ENCODE results near the gene CXCR5.

Gene CXCR5

GRCh38 chr11:118898400-118899295 lies 15.0 kb downstream of the CXCR5 start:
- TF ChIP-seq POLR2A (IDR thresholded peaks at IDR 0.05; ENCODE audit: low read length) = no peak
- TF ChIP-seq GATA1 (IDR thresholded peaks at IDR 0.05; ENCODE audit: low read depth, low read length) = no peak
- no peak for DNase-seq

- no peak for DNase-seq
- no peak for TF ChIP-seq GATA1 (IDR thresholded peaks at IDR 0.05; ENCODE audit: low read depth, low read length)
- TF ChIP-seq POLR2A (IDR thresholded peaks at IDR 0.05; ENCODE audit: low read length) = no peak
Measured at GRCh38 chr11:118899296-118899688, 15.6 kb downstream of the CXCR5 start.

- no peak for DNase-seq
- TF ChIP-seq POLR2A (IDR thresholded peaks at IDR 0.05; ENCODE audit: low read length) (no peak), GATA1 (IDR thresholded peaks at IDR 0.05; ENCODE audit: low read depth, low read length) (no peak)
Measured at GRCh38 chr11:118899706-118900360, 16.1 kb downstream of the CXCR5 start.

DNA sequence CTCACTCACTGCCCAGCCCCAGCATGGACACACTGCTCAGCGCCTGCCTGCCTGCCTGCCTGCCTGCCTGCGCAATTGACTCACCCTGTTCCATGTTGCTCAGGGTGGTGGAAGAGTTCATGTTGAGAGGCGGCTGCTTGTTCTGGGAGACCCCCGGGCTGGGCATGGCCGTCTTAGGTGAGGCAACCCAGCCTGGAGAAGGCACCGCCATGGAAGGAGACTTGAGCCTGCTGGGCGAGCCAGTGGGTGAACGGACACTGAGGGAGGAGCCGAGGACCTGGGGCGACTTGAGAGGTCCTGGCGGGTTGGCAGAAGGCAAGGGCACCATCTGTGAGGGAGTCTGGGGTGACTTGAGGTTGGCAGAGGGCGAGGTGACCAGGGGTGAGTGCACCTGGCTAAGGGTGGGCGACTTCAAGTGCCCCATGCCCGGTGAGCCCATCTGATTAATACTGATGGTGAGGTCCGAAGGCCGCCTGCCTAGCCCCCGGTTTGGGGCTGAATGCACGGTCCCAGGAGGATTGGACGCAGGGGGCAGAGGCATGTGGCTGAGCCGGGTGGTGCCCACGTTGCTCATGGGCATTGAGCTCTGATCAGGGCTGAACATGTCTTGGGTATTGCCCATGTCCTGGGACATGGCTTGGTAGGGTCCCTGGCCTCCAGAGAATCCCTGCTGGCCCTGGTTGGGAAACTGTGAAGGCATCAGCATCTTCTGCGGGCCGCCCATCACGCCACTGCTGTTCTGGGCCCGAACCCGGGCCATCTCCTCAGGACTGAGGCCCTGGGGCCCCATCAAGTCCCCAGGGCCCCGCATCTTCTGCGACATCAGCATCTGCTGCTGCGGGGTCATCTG lies 17.1 kb downstream of the CXCR5 start:
- no peak for DNase-seq
- TF ChIP-seq GATA1 (IDR thresholded peaks at IDR 0.05; ENCODE audit: low read depth, low read length) (no peak), POLR2A (IDR thresholded peaks at IDR 0.05; ENCODE audit: low read length) (no peak)

DNA sequence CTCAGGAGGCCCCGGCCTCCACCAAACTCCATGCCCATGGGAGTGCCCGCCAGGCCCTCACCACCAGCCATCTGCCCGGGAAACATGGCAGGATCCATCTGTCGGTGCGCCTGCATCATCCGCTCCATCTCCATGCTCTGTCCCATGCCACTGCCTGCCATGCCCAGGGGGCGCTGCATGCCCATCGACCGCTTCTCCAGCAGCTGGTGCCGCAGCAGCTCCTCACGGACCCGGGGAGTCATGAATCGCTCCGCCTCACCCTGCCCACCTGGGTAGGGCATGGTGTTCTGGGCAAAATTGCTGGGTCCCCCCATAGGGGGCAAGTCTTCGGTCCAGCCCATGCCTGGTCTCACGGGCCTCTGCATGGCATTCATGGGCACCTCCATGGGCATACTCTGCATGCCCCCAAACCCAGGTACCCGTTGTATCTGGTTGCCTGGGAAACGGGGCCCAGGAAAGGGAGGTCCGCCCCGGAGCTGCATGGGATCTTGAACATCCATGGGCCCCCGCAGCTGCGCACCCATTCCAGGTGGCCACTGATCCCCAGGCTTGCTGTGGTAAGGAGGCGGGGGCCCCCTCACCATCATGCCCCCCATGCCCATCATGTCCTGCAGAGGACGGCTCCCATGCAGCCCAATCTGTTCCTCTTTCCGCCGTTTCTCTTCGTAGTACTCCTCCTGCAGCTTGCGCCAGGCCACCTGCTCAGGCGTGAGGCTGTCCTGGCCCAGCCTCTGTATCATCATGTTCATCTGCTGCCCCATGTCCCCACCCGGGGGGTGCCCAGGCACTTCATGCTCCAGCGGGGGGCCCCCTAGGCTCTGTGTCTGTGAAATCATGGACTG lies 18.0 kb downstream of the CXCR5 start:
- TF ChIP-seq GATA1 (IDR thresholded peaks at IDR 0.05; ENCODE audit: low read depth, low read length) (no peak), POLR2A (IDR thresholded peaks at IDR 0.05; ENCODE audit: low read length) (no peak)
- no peak for DNase-seq

DNA sequence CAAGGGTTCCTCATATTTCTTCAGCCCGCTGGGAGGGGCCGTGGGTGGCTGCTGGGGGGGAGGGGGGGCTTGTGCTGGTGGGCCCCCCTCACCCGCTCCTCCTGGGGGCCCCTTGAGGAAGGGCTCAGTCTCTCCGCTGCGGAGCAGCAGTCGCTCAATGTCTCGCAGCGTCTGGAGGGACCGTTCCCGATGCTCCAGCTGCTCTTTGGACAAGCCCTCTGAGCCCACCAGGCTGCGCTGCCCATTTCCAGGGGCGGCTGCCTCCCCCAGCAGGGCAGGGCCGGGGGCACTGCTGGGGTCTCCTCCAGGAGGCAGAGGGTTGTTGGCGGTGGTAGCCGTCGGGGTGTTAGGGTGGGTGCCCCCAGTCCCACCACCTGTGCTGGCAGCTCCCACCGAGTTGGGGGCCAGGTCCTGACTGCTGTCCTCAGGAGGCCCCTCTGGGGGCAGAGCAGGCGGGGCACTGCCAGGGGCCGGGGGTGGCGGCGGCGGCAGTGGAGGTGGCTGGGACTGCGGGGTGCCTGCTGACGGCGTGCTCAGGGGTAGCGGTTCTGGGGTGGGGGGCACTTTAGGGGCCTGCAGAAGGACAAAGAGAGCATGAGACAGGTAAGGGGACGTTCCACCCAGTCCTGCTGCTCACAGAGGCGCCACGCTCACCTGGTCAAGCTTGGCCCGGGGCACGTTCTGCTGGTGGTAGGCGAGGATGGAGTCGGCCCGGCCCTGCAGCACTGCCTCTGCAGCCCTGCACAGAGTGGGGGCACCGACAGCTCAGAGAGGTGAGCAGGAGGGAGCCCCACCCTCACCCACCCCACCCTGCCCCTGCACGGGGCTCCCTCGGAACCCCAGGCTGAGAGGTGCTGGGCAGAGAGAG lies 18.9 kb downstream of the CXCR5 start:
- no peak for TF ChIP-seq GATA1 (IDR thresholded peaks at IDR 0.05; ENCODE audit: low read depth, low read length)
- no peak for DNase-seq

- TF ChIP-seq POLR2A (IDR thresholded peaks at IDR 0.05; ENCODE audit: low read length) = no peak
- TF ChIP-seq GATA1 (IDR thresholded peaks at IDR 0.05; ENCODE audit: low read depth, low read length) = no peak
- no peak for DNase-seq
Measured at GRCh38 chr11:118903204-118904015, 19.7 kb downstream of the CXCR5 start.

DNA sequence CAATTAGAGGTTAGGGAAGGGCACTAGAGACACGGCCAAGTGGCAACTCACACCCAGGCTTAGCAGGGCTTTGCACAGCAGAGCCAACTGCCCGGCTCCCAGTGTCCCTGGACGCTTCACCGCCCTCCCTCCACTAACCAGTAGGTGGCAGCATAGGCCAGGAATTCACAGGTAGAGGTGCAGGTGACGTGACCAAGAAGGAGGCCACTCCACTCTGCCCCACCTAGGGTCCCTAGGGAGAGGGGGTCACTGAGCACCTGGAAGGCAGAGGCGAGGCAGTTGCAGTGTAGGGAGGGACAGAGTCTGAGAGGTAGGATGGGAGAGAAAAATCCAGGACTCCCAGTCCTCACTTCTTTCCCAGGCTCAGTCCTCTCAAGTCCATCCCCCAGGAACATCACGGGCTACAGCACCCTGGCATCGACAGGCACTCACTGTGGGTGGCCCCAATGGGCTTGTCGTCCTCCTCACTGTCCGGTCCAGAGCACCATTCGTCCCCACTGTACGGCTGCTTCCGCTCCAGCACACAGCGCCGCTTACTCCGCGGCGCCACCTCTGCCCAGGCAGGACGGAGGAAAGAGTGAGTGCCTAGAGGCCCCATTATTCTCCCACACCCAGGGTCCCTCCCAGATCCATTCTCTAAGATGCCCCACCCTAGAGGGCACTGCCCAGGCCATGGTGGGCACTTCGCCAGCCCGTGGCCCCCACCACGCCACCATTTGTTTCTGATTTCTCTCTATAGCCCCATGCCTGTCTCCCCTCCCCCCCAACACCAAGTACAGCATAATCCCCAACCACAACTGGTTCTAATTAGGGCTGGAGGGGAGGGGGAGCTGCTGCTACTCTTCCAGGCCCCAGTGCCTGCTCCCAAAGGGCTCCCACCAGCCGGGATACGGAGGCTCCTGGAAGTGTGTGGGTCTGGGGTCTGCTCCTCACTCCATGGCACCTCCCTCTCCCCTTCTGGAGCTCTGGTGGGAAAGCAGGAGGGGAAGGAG lies 23.7 kb downstream of the CXCR5 start:
- TF ChIP-seq GATA1 (IDR thresholded peaks at IDR 0.05; ENCODE audit: low read depth, low read length) = no peak
- no peak for TF ChIP-seq POLR2A (IDR thresholded peaks at IDR 0.05; ENCODE audit: low read length)
- peak; percentile 77 to 91 for DNase-seq

- no peak for DNase-seq
- TF ChIP-seq POLR2A (IDR thresholded peaks at IDR 0.05; ENCODE audit: low read length) = no peak
- no peak for TF ChIP-seq GATA1 (IDR thresholded peaks at IDR 0.05; ENCODE audit: low read depth, low read length)
Measured at GRCh38 chr11:118908264-118908663, 24.6 kb downstream of the CXCR5 start.

DNA sequence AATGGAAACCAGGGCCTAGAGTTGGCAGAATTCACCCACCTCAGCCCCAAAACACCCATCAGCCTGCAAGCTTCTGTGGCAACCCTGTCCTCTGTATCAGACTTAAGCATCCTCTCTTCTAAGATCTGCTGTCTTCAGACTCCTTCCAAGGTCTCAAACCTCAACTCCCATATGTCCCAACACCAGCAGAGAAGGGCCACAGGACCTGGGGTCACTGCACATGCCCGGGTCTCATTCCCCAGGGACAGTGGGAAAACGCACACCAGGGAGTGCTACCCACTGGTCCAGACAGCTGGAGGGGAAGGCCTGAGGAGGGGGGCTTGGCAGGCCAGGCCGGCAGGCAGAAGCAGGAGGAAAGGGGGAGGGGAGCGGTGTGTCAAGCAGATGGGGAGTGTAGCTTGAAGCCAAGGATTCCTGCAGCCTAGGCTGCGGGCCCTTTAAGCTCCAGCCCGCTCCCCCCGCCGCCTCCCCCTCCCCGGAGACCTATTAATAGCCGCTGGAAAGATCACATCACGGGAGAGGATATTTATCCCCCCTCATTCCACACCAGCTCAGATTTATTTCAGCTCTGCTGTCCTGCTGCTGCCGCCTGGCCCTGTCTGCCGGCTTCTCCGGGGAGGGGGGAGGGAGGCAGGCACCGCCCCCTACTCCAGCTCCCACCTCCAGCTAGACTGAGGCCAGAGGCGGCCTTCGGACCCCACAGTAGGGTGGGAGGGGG lies 25.4 kb downstream of the CXCR5 start:
- no peak for DNase-seq
- TF ChIP-seq GATA1 (IDR thresholded peaks at IDR 0.05; ENCODE audit: low read depth, low read length) (no peak), POLR2A (IDR thresholded peaks at IDR 0.05; ENCODE audit: low read length) (no peak)

All from erythroblast (primary cell).